ENCODE data around the gene SRGAP3.

GRCh38 chr3:8985876-8986275 is 263.6 kb downstream of the SRGAP3 start:
- TF ChIP-seq EZH2 (IDR thresholded peaks at IDR 0.05; ENCODE audit: borderline replicate concordance, low read length) = no peak
- TF ChIP-seq, protein P1, sequence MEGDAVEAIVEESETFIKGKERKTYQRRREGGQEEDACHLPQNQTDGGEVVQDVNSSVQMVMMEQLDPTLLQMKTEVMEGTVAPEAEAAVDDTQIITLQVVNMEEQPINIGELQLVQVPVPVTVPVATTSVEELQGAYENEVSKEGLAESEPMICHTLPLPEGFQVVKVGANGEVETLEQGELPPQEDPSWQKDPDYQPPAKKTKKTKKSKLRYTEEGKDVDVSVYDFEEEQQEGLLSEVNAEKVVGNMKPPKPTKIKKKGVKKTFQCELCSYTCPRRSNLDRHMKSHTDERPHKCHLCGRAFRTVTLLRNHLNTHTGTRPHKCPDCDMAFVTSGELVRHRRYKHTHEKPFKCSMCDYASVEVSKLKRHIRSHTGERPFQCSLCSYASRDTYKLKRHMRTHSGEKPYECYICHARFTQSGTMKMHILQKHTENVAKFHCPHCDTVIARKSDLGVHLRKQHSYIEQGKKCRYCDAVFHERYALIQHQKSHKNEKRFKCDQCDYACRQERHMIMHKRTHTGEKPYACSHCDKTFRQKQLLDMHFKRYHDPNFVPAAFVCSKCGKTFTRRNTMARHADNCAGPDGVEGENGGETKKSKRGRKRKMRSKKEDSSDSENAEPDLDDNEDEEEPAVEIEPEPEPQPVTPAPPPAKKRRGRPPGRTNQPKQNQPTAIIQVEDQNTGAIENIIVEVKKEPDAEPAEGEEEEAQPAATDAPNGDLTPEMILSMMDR (IDR thresholded peaks at IDR 0.05; ENCODE audit: low read length) = no peak
